ENCODE measurements around the gene APRT. TPM values are rescaled to one million over a fixed set of nuclear protein-coding genes. Genes with fewer than 3 reads are reported as not detected.

APRT gene
- total RNA-seq, 1 donor from 2014 or later, result 85.2 TPM

DNA sequence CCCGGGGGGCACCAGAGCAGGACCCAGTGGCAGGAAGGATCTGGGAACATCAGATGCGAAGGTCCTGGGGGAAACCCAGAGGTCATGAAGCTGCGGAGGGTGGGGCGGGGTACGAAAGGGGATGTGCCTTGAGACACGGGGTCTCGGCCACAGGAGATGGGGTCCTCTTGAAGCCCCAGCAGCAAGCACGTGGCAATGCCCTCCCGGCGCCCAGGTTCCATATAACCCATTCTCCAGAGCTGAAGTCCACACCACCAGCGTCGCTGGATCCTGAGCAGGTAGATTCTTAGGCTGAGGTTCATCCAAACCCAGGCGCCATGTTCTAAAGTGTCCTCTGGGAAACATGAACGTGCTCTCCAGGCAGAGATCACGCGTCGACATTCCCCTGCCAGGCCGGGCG lies 47.6 kb downstream of the APRT start:
- DNase-seq, result no peak
- intact Hi-C loops (cut with DNase I), result no loop called here
- H3K9me3 ChIP-seq, result no peaks in the 10 kb centered on the region
- no peak for ATAC-seq
- H3K4me1 ChIP-seq, result peaks cover 84% of the 10 kb centered on the region
- no peaks in the 10 kb centered on the region for H3K27me3 ChIP-seq
- no peaks in the 10 kb centered on the region for H3K36me3 ChIP-seq
- peak overlapping the region; percentile 13 for H3K27ac ChIP-seq
- TF ChIP-seq, protein P1, sequence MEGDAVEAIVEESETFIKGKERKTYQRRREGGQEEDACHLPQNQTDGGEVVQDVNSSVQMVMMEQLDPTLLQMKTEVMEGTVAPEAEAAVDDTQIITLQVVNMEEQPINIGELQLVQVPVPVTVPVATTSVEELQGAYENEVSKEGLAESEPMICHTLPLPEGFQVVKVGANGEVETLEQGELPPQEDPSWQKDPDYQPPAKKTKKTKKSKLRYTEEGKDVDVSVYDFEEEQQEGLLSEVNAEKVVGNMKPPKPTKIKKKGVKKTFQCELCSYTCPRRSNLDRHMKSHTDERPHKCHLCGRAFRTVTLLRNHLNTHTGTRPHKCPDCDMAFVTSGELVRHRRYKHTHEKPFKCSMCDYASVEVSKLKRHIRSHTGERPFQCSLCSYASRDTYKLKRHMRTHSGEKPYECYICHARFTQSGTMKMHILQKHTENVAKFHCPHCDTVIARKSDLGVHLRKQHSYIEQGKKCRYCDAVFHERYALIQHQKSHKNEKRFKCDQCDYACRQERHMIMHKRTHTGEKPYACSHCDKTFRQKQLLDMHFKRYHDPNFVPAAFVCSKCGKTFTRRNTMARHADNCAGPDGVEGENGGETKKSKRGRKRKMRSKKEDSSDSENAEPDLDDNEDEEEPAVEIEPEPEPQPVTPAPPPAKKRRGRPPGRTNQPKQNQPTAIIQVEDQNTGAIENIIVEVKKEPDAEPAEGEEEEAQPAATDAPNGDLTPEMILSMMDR (IDR thresholded peaks at IDR 0.05), result no peak
- H3K4me3 ChIP-seq, result no peak overlapping the region

DNA sequence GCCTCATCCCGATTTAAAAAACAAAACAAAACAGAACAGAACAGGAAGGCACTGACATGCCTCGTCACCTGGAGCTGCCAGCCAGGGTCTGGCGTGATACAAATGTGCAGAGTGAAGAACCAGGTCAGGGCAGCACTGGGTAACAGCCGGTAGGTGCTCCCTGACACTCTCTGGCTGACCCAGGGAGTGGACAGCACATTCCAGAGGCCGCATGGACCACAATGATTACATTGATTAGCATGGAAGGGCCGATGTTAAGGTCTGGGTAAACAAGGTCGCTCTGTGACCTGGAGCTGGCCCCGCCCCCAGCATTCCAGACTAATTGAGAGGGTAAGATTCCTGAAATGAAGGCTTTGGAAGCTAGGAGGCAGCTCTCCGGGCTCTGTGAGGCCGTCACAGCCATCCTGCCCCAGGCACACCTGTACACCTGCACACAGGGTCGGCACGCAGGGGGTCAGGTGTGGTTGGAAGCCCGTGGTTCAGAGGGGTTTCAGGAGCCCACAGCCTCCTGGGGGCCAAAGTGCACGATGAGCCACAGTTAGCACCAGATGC lies 48.1 kb downstream of the APRT start:
- Histone ChIP-seq H3K4me1 (peaks cover 84% of the 10 kb centered on the region), H3K27ac (peak overlapping the region; percentile 13), H3K9me3 (no peaks in the 10 kb centered on the region), H3K36me3 (no peaks in the 10 kb centered on the region), H3K4me3 (no peak overlapping the region), H3K27me3 (no peaks in the 10 kb centered on the region)
- ATAC-seq (peak; percentile 45), DNase-seq (peak; percentile 82)
- intact Hi-C loops (cut with DNase I), result no loop called here
- TF ChIP-seq, protein P1 (IDR thresholded peaks at IDR 0.05), result peak; percentile 3

DNA sequence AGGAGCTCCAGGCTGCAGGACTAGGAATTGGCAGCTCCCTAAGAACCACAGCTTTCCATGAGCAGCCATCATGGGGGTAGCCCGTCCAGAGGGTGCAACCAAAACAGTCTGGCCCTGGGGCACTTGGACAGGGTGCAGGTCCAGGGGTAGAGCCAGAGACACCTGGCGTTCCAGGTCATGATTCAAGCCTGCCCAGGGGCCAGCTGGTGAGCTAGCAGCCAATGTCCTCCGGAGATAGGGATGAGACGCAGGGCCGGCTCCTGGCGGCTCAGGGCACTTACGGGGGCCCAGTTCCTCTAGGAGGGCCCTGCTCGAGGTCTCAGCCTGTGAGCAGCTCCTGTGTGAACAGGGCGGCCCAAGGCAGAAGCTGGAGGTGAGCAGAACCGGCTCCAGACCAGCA lies 48.8 kb downstream of the APRT start:
- Histone ChIP-seq H3K4me3 (no peak overlapping the region), H3K4me1 (peaks cover 83% of the 10 kb centered on the region), H3K27me3 (no peaks in the 10 kb centered on the region), H3K9me3 (no peaks in the 10 kb centered on the region), H3K27ac (peak overlapping the region; percentile 13), H3K36me3 (no peaks in the 10 kb centered on the region)
- ATAC-seq (no peak), DNase-seq (no peak)
- intact Hi-C loops (cut with DNase I), result no loop called here
- TF ChIP-seq, protein P1 (IDR thresholded peaks at IDR 0.05), result no peak

DNA sequence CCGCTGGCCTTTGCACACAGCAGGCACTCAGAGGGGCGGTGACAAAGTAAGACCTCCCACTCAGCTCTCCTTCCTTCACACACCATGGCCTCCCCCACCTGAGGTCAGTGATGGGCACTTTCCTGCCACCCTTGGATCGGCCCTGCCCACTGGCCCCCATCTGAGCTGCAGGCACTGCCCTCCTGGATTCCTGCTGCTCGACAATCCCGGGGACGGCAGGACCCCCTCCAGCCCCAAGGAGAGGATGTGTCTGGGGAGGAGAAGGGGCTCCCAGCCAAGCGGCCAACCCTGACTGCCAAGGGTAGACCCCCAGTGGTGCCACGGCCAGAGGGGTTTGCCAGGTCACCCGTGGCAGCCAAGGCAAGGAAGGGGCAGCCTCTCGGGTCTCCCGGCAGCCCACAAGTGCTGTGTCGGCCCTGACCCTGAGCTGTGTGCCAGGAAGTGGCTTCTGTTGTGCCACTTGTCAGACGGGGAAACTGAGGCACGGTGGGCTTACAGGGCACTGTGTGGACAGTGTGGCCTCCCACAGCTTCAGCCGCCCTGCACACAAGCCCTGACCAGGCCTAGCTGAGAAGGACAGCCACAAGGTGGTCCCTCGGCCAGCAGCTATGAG lies 49.4 kb downstream of the APRT start:
- no peaks in the 10 kb centered on the region for H3K9me3 ChIP-seq
- H3K4me1 ChIP-seq, result peaks cover 77% of the 10 kb centered on the region
- H3K27ac ChIP-seq, result peak overlapping the region; percentile 24
- ATAC-seq (no peak), DNase-seq (no peak)
- no peaks in the 10 kb centered on the region for H3K27me3 ChIP-seq
- TF ChIP-seq, protein P1 (IDR thresholded peaks at IDR 0.05), result no peak
- no peaks in the 10 kb centered on the region for H3K36me3 ChIP-seq
- H3K4me3 ChIP-seq, result no peak overlapping the region
- intact Hi-C loops (cut with DNase I), result no loop called here

DNA sequence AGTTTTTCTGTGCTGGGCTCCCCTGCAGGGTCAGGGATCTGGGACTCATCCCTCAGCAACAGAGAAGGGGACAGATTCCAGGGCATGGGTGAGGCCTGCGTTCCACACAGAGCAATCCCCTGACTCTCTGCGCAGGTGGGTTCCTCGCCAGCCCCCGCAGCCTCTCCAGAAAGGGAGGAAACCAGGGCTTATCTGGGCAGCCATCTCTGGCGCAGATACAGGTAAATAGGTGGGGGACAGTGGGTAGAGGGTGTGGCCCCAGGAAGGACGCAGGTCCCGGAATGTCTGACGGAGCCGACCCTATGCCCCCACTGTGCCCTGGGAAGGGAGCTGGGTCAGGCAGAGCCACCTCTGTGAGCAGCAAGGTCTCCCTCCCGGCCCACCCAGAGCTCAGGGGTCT lies 49.9 kb downstream of the APRT start:
- TF ChIP-seq, protein P1 (IDR thresholded peaks at IDR 0.05), result no peak
- intact Hi-C loops (cut with DNase I), result no loop called here
- Histone ChIP-seq H3K36me3 (no peaks in the 10 kb centered on the region), H3K4me1 (peaks cover 72% of the 10 kb centered on the region), H3K27me3 (no peaks in the 10 kb centered on the region), H3K27ac (no peak overlapping the region), H3K9me3 (no peaks in the 10 kb centered on the region), H3K4me3 (no peak overlapping the region)
- DNase-seq (no peak), ATAC-seq (peak; percentile 1)
